Effector memory CD4-positive, alpha-beta T cell (primary cell): ENCODE results near the gene NAPG.

ENCODE experiments used
- DNase-seq, 3 donors: peaks; one replicate each; pipeline ENCODE4 v3.0.0-alpha.2; 2020
- H3K27ac ChIP-seq: 2 replicates; pipeline ENCODE4 v1.7.0; 2013; ENCODE audit warnings: mild to moderate bottlenecking, low read length, moderate library complexity; ENCODE audit not compliant: insufficient read depth, poor library complexity, severe bottlenecking
- H3K27me3 ChIP-seq: replicated peaks from 2 replicates; pipeline ENCODE4 v1.7.0; 2013; ENCODE audit warnings: mild to moderate bottlenecking, low read length; ENCODE audit not compliant: insufficient read depth, control insufficient read depth, poor library complexity, severe bottlenecking
- H3K36me3 ChIP-seq: 2 replicates; pipeline ENCODE4 v1.7.0; 2013; ENCODE audit warnings: mild to moderate bottlenecking, low read length, moderate library complexity; ENCODE audit not compliant: control insufficient read depth, insufficient read depth
- H3K4me1 ChIP-seq: 2 replicates; pipeline ENCODE4 v1.7.0; 2013; ENCODE audit warnings: low read length, mild to moderate bottlenecking; ENCODE audit not compliant: control insufficient read depth, insufficient read depth, poor library complexity, severe bottlenecking
- H3K4me3 ChIP-seq: 2 replicates; pipeline ENCODE4 v1.7.0; 2013; ENCODE audit warnings: low read length, low read depth, mild to moderate bottlenecking; ENCODE audit not compliant: insufficient read depth, poor library complexity, severe bottlenecking
- H3K9me3 ChIP-seq: 2 replicates; pipeline ENCODE4 v1.7.0; 2013; ENCODE audit warnings: mild to moderate bottlenecking, low read length, moderate library complexity; ENCODE audit not compliant: control insufficient read depth
- total RNA-seq, 3 donors: gene quantifications; one replicate each; lab custom pipeline; 2026; lab: John Stamatoyannopoulos, UW

NAPG gene
- total RNA-seq = 30.4 to 49.5 (median 46.0) reads per million in 3 donors

DNA sequence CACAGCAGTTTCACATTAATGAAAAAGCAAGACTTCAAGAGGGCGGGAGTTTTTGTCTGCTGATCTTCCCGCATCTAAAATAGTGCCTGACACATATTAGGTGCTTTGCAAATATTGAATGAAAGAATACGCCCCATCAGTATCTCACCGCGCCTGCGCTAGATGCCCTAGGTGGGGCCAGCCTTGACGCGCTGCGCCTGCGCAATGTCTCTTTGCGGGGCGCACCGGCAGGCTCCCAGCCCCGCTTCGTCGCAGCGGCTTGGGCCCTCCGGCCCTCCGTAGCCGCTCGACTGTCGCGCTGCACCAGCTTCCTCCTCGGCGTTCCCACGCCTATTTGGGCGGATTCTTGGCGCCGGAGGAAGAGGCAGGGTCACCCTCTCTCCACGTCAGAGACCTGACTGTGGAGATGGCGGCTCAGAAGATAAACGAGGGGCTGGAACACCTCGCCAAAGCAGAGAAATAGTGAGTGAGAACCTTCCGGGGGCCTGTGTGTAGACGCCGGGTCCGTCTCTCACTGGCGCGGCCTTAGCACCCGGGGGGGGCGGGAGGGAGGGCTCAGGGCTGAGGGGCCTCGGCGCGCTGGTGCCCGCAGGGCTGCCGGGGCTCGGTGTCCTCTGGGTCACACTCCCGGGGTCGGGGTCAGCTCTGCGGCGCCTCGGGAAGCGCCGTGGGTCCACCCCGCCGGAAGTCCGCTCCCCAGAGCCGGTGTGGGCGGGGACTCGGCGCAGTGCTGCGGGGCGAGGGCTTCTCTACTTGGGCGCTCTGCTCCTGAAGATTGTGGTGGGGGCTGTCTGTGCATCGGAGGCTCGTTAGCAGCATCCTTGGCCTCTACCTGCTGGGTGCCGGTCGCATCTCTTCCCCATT, at the start of gene NAPG:
NAPG (plus strand) TSS at position 331 of the 864 bp plus-strand sequence; CDS start at position 407, 76 bp downstream.
- H3K4me3 ChIP-seq = peak within 1 kb of the TSS; percentile 62
- H3K27me3 ChIP-seq = no peaks in the 10 kb centered on the region
- H3K36me3 ChIP-seq = no peaks in the 10 kb centered on the region
- H3K9me3 ChIP-seq = no peaks in the 10 kb centered on the region
- peaks cover 9% of the 10 kb centered on the region for H3K4me1 ChIP-seq
- H3K27ac ChIP-seq = peak within 1 kb of the TSS; percentile 73
- DNase-seq = peak; percentile 86 to 88 (median 87)

DNA sequence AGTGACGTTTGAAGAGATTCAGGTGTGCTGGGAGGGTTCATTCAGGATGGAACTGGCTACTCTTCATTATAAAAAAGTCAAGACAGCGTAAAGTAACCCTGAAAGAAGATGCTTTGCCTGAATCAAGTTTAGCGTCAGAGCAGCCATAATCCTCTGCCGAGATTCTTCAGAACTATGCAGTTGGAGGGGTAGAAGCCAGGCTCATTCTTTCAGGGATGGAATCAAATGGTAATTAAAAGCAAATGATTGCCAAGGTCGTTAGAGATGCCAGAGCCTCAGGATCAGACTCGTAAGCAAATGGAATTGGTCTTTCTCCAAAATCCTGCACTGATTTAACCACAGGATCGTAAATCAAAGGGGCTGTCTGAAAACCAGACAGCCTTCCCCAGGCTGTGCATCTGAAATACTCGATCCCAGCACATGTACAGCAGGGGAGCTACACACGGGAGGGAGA, 49.5 kb upstream of the NAPG start:
- no peak for DNase-seq
- no peaks in the 10 kb centered on the region for H3K4me1 ChIP-seq
- H3K9me3 ChIP-seq = no peaks in the 10 kb centered on the region
- H3K4me3 ChIP-seq = no peak overlapping the region
- no peak overlapping the region for H3K27ac ChIP-seq
- H3K36me3 ChIP-seq = no peaks in the 10 kb centered on the region
- no peaks in the 10 kb centered on the region for H3K27me3 ChIP-seq

DNA sequence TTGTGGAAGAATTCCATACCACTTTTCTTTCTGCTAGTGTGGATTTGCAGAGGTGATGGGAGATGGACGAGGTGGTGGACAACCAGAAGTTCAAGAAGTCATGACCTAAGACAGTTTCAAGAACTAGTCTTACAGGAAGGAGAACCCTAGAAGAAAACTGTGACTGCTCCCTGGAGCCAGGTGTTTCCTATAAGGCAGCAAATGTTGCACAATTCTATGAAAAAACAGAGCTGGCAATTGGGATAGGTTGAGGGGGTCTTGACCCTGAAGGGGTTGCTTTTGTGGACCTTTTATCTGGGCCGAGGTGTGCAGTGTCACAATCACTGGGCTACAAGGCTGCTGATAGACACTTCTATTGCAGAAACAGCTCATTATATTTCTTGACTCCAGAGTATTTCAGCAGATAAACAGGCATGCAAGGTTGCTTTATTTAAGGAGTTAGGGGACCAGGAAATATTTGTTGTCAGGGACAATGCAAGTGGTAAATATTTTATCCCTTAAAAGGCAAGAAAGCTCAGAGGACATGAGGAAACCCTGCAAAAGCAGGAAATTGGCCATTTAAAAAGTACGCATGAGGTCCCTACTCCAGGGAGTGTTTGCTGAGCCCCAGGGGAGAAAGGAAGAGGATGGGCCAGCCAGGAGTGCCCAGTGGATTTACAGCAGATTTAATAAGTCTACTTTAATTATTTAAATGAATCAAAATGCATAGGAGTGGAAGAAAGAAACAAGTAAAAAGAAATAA, 48.5 kb upstream of the NAPG start:
- Histone ChIP-seq H3K27ac (no peak overlapping the region), H3K9me3 (no peaks in the 10 kb centered on the region), H3K36me3 (no peaks in the 10 kb centered on the region), H3K27me3 (no peaks in the 10 kb centered on the region), H3K4me3 (no peak overlapping the region), H3K4me1 (no peaks in the 10 kb centered on the region)
- DNase-seq = no peak

DNA sequence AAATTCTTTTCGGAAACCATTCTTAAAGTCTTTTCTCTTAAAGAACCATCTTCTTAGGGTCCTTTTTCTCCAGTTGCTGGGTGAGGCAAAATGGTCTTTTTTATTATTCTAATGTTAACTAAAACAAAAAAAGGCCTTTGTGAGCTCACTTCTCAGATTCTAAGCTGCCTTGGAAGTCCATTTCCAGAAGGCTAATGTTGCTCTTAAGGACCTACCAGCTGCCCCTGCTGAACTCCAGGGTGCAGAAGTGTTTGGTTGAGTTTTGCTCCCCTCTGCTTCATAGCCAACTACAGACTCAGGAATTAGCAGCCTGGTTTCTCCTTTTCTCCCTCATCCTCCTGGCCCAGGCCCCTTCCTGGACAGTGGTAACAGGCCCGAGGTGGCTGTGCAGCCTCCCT, 48.0 kb upstream of the NAPG start:
- Histone ChIP-seq H3K9me3 (no peaks in the 10 kb centered on the region), H3K27ac (no peak overlapping the region), H3K36me3 (no peaks in the 10 kb centered on the region), H3K27me3 (no peaks in the 10 kb centered on the region), H3K4me1 (no peaks in the 10 kb centered on the region), H3K4me3 (no peak overlapping the region)
- DNase-seq = no peak

DNA sequence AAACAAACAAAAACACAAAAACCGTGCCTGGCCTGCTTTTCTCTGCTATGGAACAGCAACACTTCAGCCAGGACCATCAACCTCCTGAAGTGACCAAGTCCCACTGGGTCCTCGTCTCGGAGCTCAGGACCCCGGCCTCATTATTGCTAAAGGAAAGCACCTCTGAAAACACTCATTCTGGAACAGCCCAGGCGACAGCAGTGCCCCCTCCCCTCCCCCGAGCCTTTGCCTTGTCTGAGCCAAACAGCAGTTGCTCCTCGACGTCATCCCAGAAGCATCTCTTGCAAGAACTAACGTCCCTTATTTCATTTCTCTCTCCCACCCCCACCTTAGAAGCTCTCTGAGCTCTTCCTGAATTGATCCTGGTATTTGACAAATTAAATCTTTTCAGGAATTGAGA, 44.0 kb upstream of the NAPG start:
- no peaks in the 10 kb centered on the region for H3K36me3 ChIP-seq
- H3K27me3 ChIP-seq = no peaks in the 10 kb centered on the region
- no peak for DNase-seq
- no peaks in the 10 kb centered on the region for H3K9me3 ChIP-seq
- H3K27ac ChIP-seq = no peak overlapping the region
- H3K4me3 ChIP-seq = no peak overlapping the region
- H3K4me1 ChIP-seq = no peaks in the 10 kb centered on the region

DNA sequence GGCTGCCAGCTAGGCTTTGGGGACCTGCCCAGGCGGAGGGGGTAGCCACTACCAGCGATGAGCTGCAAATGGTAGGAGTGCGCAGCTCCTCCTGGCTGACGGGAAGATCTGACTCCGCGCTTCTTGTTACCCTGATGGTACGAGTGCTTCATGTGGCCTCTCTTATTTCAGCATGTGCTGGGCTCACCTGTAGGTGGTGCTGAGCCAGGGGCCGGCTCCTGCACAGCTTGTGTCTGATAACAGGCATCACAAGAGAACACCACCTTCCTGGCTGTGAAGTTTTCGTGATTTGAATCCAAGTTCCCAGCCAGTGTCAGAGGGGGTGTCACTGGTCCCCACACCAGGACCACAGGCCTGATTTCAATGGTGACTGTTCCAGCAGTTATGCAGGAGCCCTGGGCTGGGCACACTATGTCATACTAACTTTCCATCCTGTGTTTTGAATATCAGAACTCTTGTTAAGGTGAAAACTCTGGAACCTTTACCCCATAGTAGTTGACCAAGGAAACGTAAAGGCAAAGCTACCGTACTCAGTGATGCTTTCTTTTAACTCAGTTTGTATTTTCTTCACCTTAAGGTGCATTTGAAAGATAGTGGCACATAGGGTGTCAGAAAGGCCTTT, 43.4 kb upstream of the NAPG start:
- no peak overlapping the region for H3K4me3 ChIP-seq
- H3K36me3 ChIP-seq = no peaks in the 10 kb centered on the region

DNA sequence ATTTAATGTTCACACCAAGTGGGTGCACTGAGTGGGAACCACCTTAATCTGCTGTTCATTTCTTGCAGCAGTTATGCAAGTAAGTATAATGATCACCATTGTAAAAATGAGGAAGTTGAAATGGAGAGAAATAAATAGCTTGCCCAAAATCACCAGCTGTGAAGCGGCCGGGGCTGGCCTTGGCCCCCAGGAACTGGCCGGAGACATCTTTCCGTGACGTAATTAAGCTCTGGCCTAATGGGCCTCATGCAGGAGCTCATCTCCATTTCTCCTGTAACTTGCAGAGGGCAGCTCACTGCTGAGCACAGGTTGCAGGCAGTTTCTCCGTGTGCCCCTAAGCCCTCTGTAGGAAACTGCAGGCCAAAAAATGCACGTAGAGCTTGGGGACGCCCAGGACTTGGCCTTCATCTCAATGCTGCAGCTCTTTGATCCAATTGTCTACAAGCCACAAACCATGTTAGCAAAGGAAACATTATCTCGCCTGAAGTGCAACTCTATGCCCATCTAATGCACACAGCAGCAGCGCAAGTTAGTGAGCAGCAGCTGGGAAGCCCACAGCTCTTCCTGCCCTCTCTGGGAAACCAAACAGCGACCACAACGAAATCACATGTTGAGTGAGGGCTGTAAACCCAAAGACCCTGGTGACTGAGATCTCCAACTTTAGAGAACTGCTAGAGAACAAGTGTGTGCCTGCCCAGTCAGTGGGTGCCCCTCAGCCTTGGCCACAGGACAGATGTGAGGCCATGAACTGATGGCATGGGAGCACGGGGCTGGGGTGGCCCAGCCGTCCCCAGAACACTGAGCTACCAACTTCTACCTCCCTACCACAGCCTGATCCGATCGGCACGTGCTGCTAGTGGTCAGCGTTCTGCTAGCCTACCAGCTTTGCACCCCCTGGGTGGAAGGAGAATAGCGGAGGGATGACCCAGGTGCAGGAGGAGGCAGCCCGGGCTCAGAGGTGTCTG, 42.6 kb upstream of the NAPG start:
- Histone ChIP-seq H3K27me3 (no peaks in the 10 kb centered on the region), H3K9me3 (no peaks in the 10 kb centered on the region), H3K4me3 (no peak overlapping the region), H3K27ac (no peak overlapping the region), H3K4me1 (no peaks in the 10 kb centered on the region), H3K36me3 (no peaks in the 10 kb centered on the region)
- DNase-seq = no peak

More for the DNA sequence above, 43.4 kb upstream of the NAPG start:
- DNase-seq = no peak
- no peaks in the 10 kb centered on the region for H3K9me3 ChIP-seq
- no peaks in the 10 kb centered on the region for H3K27me3 ChIP-seq
- H3K27ac ChIP-seq = no peak overlapping the region
- H3K4me1 ChIP-seq = no peaks in the 10 kb centered on the region

DNA sequence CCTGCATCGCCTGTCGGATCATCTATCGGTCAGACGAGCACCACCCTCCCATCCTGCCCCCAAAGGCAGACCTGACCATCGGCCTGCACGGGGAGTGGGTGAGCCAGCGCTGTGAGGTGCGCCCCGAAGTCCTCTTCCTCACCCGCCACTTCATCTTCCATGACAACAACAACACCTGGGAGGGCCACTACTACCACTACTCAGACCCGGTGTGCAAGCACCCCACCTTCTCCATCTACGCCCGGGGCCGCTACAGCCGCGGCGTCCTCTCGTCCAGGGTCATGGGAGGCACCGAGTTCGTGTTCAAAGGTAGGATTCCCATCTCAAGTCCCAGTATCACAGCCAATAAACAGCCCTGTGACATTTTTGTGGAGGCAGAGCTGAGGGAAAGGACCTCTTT, 40.4 kb upstream of the NAPG start:
- Histone ChIP-seq H3K27ac (no peak overlapping the region), H3K27me3 (no peaks in the 10 kb centered on the region), H3K4me1 (no peaks in the 10 kb centered on the region), H3K36me3 (no peaks in the 10 kb centered on the region), H3K9me3 (no peaks in the 10 kb centered on the region), H3K4me3 (no peak overlapping the region)
- DNase-seq = no peak

DNA sequence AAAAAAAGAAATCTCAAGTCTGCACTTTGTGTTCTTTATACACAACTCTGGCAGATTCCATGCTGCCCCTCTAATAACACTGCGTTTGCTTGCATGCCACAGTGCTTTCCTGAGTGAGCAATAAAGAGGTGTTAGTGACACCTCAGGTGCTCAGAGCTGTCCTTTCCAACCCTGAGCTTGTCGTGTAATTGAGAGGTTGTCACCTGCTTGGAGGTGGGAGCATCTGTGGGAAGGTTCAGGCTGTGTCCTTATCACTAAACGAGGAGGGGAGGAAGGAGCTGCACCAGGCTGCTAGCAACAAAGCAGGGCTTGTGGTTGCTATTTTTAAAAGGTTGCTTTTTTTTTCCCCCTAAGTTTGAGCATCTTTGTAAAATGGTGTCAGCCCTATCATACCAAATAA, 39.5 kb upstream of the NAPG start:
- no peaks in the 10 kb centered on the region for H3K36me3 ChIP-seq
- no peak overlapping the region for H3K27ac ChIP-seq
- H3K4me1 ChIP-seq = no peaks in the 10 kb centered on the region
- no peak overlapping the region for H3K4me3 ChIP-seq
- H3K27me3 ChIP-seq = no peaks in the 10 kb centered on the region
- no peaks in the 10 kb centered on the region for H3K9me3 ChIP-seq
- DNase-seq = no peak
